ENCODE data around the gene SLC22A4. TPM values are rescaled to one million over a fixed set of nuclear protein-coding genes. Genes with fewer than 3 reads are reported as not detected.

SLC22A4 gene
- polyA plus RNA-seq, 1 donor (not counting 4 experiments of a cell fraction or from before 2014, with no cell fraction given): 1.4 TPM

DNA sequence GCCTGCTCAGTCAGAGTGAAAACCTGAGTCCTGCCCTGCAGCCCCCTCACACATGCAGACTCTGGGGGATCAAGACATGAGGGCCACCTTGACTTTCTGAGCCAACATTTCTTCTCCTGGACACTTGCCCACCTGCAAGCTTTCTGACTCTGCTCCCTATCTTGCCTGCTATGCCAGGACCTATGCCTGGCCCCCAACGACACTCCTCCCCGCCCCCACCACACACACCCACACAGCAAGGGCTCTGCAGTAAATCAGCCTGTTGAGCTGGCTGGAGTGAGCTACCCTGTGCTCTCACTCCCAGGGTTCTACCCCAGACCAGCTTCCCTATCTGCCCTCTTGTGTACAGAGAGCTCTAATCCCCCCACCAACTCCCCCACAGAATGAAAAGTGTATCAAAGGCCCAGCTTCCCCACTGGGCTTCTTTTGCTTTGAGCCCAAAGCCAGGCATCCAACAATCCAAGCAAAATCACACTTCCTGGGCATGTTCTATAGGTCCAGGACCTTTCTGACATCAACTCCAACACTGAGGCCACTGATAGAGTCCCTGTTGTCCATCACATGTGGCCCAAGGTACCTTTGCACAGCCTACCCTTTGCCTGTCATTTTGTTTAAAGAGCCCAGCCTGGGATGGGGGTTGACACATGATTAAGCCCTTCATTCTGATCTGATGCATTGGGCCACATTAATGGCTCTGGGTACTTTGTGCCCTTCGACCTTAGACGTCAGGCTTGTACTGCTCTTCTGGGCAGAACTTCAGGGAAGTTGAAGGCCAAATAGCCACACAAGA lies 29.5 kb upstream of the SLC22A4 start:
- peaks cover 40 to 48% of the 10 kb centered on the region in 2 experiments for H3K36me3 ChIP-seq (ENCODE audit: control insufficient read depth in 2 of 2, extremely low read depth in 1 of 2, insufficient read depth in 2 of 2, low read length in 2 of 2)

DNA sequence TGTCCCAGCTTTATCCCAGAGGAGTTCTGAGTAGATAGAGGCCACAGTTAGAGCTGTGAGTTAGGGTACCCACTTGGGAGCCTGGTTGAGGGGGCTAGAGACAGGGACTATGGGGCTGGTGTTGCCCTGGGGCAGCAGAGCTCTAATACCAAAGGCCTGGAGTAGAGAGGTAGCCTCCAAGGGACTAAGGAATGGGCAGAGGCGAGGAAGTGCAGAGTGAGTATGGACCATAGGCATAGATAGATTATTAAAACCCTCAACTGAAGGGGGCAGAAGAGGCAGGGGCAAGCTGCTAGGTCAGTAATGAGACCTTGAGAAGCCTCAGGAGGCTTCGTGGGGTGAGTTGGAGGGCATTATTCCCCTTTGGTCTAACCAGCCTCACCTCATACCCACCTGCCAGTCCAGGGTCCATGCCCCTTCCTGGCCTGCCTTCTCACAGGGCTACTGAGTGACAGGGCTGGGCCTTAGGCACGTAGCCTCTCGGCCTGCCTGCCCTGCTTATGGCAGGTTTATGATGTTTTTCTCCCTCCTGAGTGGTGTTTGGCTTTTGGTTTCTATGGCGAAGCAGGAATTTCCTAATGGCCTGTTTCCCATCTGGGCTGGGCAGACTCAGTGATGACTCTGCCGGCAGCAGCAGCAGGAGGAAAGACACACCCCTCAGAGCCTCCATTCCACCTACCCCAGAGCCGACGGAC lies 28.7 kb upstream of the SLC22A4 start:
- Histone ChIP-seq H3K9ac (ENCODE audit: control insufficient read depth, extremely low read depth, insufficient read depth, low read length) (peak overlapping the region; percentile 53), H4K20me1 (ENCODE audit: control insufficient read depth, extremely low read depth, insufficient read depth, low read length) (peaks cover 2% of the 10 kb centered on the region), H3K27me3 (ENCODE audit: control insufficient read depth, extremely low read depth, insufficient read depth, low read length) (no peaks in the 10 kb centered on the region), H3K9me1 (ENCODE audit: control insufficient read depth, extremely low read depth, insufficient read depth, low read length) (peaks cover 5% of the 10 kb centered on the region), H3K36me3 (ENCODE audit: control insufficient read depth in 2 of 2, extremely low read depth in 1 of 2, insufficient read depth in 2 of 2, low read length in 2 of 2) (peaks cover 47 to 52% of the 10 kb centered on the region in 2 experiments), H3K79me2 (ENCODE audit: control insufficient read depth, insufficient read depth, low read length) (peaks cover 14% of the 10 kb centered on the region), H2AFZ (ENCODE audit: control insufficient read depth, low read length) (no peak overlapping the region), H3K4me3 (ENCODE audit: control insufficient read depth in 2 of 3, extremely low read depth in 1 of 3, insufficient read depth in 2 of 3, low read depth in 1 of 3, low read length in 3 of 3) (no peak overlapping the region), H3K27ac (ENCODE audit: control insufficient read depth, insufficient read depth, low read length) (peak overlapping the region; percentile 78), H3K9me3 (ENCODE audit: control insufficient read depth, low read depth, low read length) (no peaks in the 10 kb centered on the region), H3K4me2 (ENCODE audit: control insufficient read depth, extremely low read depth, insufficient read depth, low read depth, low read length) (peak overlapping the region; percentile 38), H3K4me1 (ENCODE audit: control insufficient read depth, extremely low read depth, insufficient read depth, low read length) (peaks cover 33% of the 10 kb centered on the region)
- TF ChIP-seq, protein P1, sequence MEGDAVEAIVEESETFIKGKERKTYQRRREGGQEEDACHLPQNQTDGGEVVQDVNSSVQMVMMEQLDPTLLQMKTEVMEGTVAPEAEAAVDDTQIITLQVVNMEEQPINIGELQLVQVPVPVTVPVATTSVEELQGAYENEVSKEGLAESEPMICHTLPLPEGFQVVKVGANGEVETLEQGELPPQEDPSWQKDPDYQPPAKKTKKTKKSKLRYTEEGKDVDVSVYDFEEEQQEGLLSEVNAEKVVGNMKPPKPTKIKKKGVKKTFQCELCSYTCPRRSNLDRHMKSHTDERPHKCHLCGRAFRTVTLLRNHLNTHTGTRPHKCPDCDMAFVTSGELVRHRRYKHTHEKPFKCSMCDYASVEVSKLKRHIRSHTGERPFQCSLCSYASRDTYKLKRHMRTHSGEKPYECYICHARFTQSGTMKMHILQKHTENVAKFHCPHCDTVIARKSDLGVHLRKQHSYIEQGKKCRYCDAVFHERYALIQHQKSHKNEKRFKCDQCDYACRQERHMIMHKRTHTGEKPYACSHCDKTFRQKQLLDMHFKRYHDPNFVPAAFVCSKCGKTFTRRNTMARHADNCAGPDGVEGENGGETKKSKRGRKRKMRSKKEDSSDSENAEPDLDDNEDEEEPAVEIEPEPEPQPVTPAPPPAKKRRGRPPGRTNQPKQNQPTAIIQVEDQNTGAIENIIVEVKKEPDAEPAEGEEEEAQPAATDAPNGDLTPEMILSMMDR (optimal IDR thresholded peaks at IDR 0.05 in 1 of 3, IDR thresholded peaks at IDR 0.05 in 1 of 3, conservative IDR thresholded peaks at IDR 0.05 in 1 of 3; ENCODE audit: extremely low read depth in 1 of 3, insufficient read depth in 2 of 3, low read length in 3 of 3): peak in 2 of 3 experiments; percentile 16 to 21
- no peak for TF ChIP-seq EZH2 (IDR thresholded peaks at IDR 0.05; ENCODE audit: low read length)
- peak; percentile 90 for FAIRE-seq
- no peak for DNase-seq (ENCODE audit: low read depth, low spot score)
- dilution Hi-C loops (cut with MboI; ENCODE audit: extremely low pct_ligation_motif_present, low sequenced_read_pairs): no loop called here

More for the DNA sequence above, 29.5 kb upstream of the SLC22A4 start:
- H3K9me3 ChIP-seq (ENCODE audit: control insufficient read depth, low read depth, low read length): no peaks in the 10 kb centered on the region
- peaks cover 5% of the 10 kb centered on the region for H3K9me1 ChIP-seq (ENCODE audit: control insufficient read depth, extremely low read depth, insufficient read depth, low read length)
- peak overlapping the region; percentile 53 for H3K9ac ChIP-seq (ENCODE audit: control insufficient read depth, extremely low read depth, insufficient read depth, low read length)
- TF ChIP-seq, protein P1 (optimal IDR thresholded peaks at IDR 0.05 in 1 of 3, IDR thresholded peaks at IDR 0.05 in 1 of 3, conservative IDR thresholded peaks at IDR 0.05 in 1 of 3; ENCODE audit: extremely low read depth in 1 of 3, insufficient read depth in 2 of 3, low read length in 3 of 3): no peak
- TF ChIP-seq EZH2 (IDR thresholded peaks at IDR 0.05; ENCODE audit: low read length): no peak
- H3K4me1 ChIP-seq (ENCODE audit: control insufficient read depth, extremely low read depth, insufficient read depth, low read length): peaks cover 41% of the 10 kb centered on the region
- dilution Hi-C loops (cut with MboI; ENCODE audit: extremely low pct_ligation_motif_present, low sequenced_read_pairs): no loop called here
- no peaks in the 10 kb centered on the region for H3K27me3 ChIP-seq (ENCODE audit: control insufficient read depth, extremely low read depth, insufficient read depth, low read length)
- H3K4me3 ChIP-seq (ENCODE audit: control insufficient read depth in 2 of 3, extremely low read depth in 1 of 3, insufficient read depth in 2 of 3, low read depth in 1 of 3, low read length in 3 of 3): no peak overlapping the region
- H3K27ac ChIP-seq (ENCODE audit: control insufficient read depth, insufficient read depth, low read length): peak overlapping the region; percentile 78
- peaks cover 14% of the 10 kb centered on the region for H3K79me2 ChIP-seq (ENCODE audit: control insufficient read depth, insufficient read depth, low read length)
- H4K20me1 ChIP-seq (ENCODE audit: control insufficient read depth, extremely low read depth, insufficient read depth, low read length): peaks cover 2% of the 10 kb centered on the region
- no peak overlapping the region for H2AFZ ChIP-seq (ENCODE audit: control insufficient read depth, low read length)
- DNase-seq (ENCODE audit: low read depth, low spot score) (no peak), FAIRE-seq (no peak)
- H3K4me2 ChIP-seq (ENCODE audit: control insufficient read depth, extremely low read depth, insufficient read depth, low read depth, low read length): no peak overlapping the region
